Measurements from ENCODE around the gene SLC39A11. TPM values are rescaled to one million over a fixed set of nuclear protein-coding genes. Genes with fewer than 3 reads are reported as not detected.

SLC39A11 gene
- total RNA-seq, 1 donor from 2014 or later, result 26.0 TPM

- H3K4me3 Mint-ChIP-seq, result no peak overlapping the region
- DNase-seq (ENCODE audit: low spot score in 2 of 2, unreplicated experiment in 2 of 2), result no peak
- peak overlapping the region; percentile 93 for H3K27ac Mint-ChIP-seq
- H3K4me1 Mint-ChIP-seq, result peaks cover 58% of the 10 kb centered on the region
- TF ChIP-seq CTCF (IDR thresholded peaks at IDR 0.05; ENCODE audit: unreplicated experiment), result no peak
- no peaks in the 10 kb centered on the region for H3K36me3 Mint-ChIP-seq
- H3K27me3 Mint-ChIP-seq (ENCODE audit: low read depth), result peaks cover 3% of the 10 kb centered on the region
- peaks cover 4% of the 10 kb centered on the region for H3K9me3 Mint-ChIP-seq
Observed at GRCh38 chr17:72617557-72617956, 474.9 kb downstream of the SLC39A11 start.

- no peak for DNase-seq (ENCODE audit: low spot score in 2 of 2, unreplicated experiment in 2 of 2)
- Mint-ChIP-seq H3K27me3 (ENCODE audit: low read depth) (peaks cover 3% of the 10 kb centered on the region), H3K4me3 (no peak overlapping the region), H3K4me1 (peaks cover 50% of the 10 kb centered on the region), H3K36me3 (no peaks in the 10 kb centered on the region), H3K27ac (no peak overlapping the region), H3K9me3 (peaks cover 4% of the 10 kb centered on the region)
- TF ChIP-seq CTCF (IDR thresholded peaks at IDR 0.05; ENCODE audit: unreplicated experiment), result no peak
Observed at GRCh38 chr17:72616447-72616846, 476.0 kb downstream of the SLC39A11 start.

GRCh38 chr17:72615627-72615991 is 476.9 kb downstream of the SLC39A11 start:
- Mint-ChIP-seq H3K4me3 (no peak overlapping the region), H3K27ac (peak overlapping the region; percentile 88), H3K27me3 (ENCODE audit: low read depth) (peaks cover 3% of the 10 kb centered on the region), H3K36me3 (no peaks in the 10 kb centered on the region), H3K9me3 (peaks cover 4% of the 10 kb centered on the region), H3K4me1 (peaks cover 50% of the 10 kb centered on the region)
- no peak for DNase-seq (ENCODE audit: low spot score in 2 of 2, unreplicated experiment in 2 of 2)
- TF ChIP-seq CTCF (IDR thresholded peaks at IDR 0.05; ENCODE audit: unreplicated experiment), result no peak

GRCh38 chr17:72614871-72615626 is 477.4 kb downstream of the SLC39A11 start:
- Mint-ChIP-seq H3K27ac (peak overlapping the region; percentile 88), H3K27me3 (ENCODE audit: low read depth) (peaks cover 3% of the 10 kb centered on the region), H3K4me3 (no peak overlapping the region), H3K9me3 (no peaks in the 10 kb centered on the region), H3K4me1 (peaks cover 50% of the 10 kb centered on the region), H3K36me3 (no peaks in the 10 kb centered on the region)
- no peak for DNase-seq (ENCODE audit: low spot score in 2 of 2, unreplicated experiment in 2 of 2)
- no peak for TF ChIP-seq CTCF (IDR thresholded peaks at IDR 0.05; ENCODE audit: unreplicated experiment)

GRCh38 chr17:72614476-72614870 is 478.0 kb downstream of the SLC39A11 start:
- Mint-ChIP-seq H3K4me3 (no peak overlapping the region), H3K4me1 (peaks cover 50% of the 10 kb centered on the region), H3K27ac (peak overlapping the region; percentile 88), H3K27me3 (ENCODE audit: low read depth) (peaks cover 3% of the 10 kb centered on the region), H3K9me3 (no peaks in the 10 kb centered on the region), H3K36me3 (no peaks in the 10 kb centered on the region)
- no peak for TF ChIP-seq CTCF (IDR thresholded peaks at IDR 0.05; ENCODE audit: unreplicated experiment)
- no peak for DNase-seq (ENCODE audit: low spot score in 2 of 2, unreplicated experiment in 2 of 2)
